SU-DHL-6 (cell line): ENCODE results near the gene BRSK1.

Experiments used
- CTCF ChIP-seq: fragments of 200-600 bp; sonication (generic); IDR thresholded peaks from one replicate; pipeline ENCODE4 v1.5.1; 2017; ENCODE audit warnings: antibody characterized with exemption, mild to moderate bottlenecking, low read length, moderate library complexity; ENCODE audit not compliant: insufficient read depth, poor library complexity, severe bottlenecking
- EZH2phosphoT487 ChIP-seq: fragments of 200-600 bp; sonication (generic), shearing (Covaris generic); conservative IDR thresholded peaks from 2 replicates; pipeline ENCODE4 v1.6.1; 2018; ENCODE audit warnings: mild to moderate bottlenecking, antibody characterized with exemption, low read length, moderate library complexity, mixed read lengths

- TF ChIP-seq CTCF, result no peak
- no peak for TF ChIP-seq EZH2phosphoT487
These were observed 70.3 kb downstream of the BRSK1 start for GRCh38 chr19:55353803-55354697.
